ENCODE measurements around the gene MYBPHL. TPM values are rescaled to one million over a fixed set of nuclear protein-coding genes. Genes with fewer than 3 reads are reported as not detected.
"Not testable (repeated sequence)": the region's sequence is repeated elsewhere in the genome, so short reads cannot be mapped to it uniquely, and the experiment has no call there.

MYBPHL gene
- total and polyA plus RNA-seq, 4 donors: 0.34 to 3.3 (median 1.4) TPM

DNA sequence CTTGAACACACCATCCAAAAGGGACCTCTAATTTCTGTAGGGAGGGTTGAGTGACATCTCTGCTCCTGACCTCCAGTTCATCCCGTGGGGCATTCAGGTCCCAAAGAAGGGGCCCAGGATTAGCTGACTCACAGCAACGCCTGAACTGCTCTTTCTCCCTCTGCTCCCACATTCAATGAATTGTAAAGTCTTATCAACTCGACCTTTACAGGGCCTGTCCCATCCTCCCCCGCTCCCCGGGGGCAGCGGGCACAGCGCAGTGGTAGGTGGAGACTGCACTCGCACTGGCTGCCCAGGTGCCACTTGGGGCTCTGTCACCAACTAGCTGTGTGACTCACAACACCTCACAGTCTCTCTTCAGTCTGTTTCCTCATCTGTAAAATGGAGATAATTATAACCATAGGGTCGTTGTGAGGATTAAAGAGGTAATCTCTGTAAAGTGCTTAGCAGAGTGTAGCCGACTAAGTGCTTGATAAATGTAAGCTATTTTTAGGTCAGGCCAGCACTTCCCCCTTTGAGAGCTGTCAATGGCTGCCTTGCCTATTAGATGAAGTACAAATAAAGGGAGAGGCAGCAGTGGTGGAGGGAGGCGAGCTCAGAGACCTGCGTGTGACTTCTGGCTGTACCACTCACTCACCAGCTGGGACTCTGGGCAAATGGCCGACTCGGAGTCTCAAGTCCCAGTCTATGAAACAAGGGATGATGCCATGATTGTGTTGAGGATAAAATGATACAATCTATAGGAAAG lies 637 bp upstream of the MYBPHL start:
- peak overlapping the region in 1 of 2 donors; percentile 26 for H3K27ac ChIP-seq (ENCODE audit: low read depth in 1 of 2, low read length in 1 of 2)
- WGBS, 2 donors: 49 to 54% methylated on average over 14 of the region's 14 CpGs
- H3K36me3 ChIP-seq (ENCODE audit: control insufficient read depth in 4 of 4, insufficient read depth in 4 of 4, low read length in 4 of 4): peaks cover 0 to 7% (median 0%) of the 10 kb centered on the region in 4 donors
- ATAC-seq (ENCODE audit: insufficient read depth, low FRiP score): peak; percentile 77
- DNase-seq: peak; percentile 37 to 52 (median 41)
- H3K9me3 ChIP-seq (ENCODE audit: control insufficient read depth in 4 of 4, insufficient read depth in 3 of 4, low read length in 3 of 4): no peaks in the 10 kb centered on the region
- H3K27me3 ChIP-seq (ENCODE audit: control insufficient read depth in 3 of 3, insufficient read depth in 3 of 3, low read length in 2 of 3): no peaks in the 10 kb centered on the region
- no peak overlapping the region for H3K4me3 ChIP-seq
- TF ChIP-seq CTCF (IDR thresholded peaks at IDR 0.05; ENCODE audit: control extremely low read depth, extremely low read depth): no peak
- H3K4me1 ChIP-seq (ENCODE audit: control insufficient read depth in 5 of 5, insufficient read depth in 5 of 5, low read length in 5 of 5): peaks cover 4 to 33% (median 21%) of the 10 kb centered on the region in 5 donors
- H3K9ac ChIP-seq (ENCODE audit: insufficient read depth in 1 of 2, low read length in 2 of 2): no peak overlapping the region

- not testable (repeated sequence) for H3K9me3 ChIP-seq (ENCODE audit: control insufficient read depth in 4 of 4, insufficient read depth in 3 of 4, low read length in 3 of 4); ATAC-seq (ENCODE audit: insufficient read depth, low FRiP score); H3K4me3 ChIP-seq; H3K36me3 ChIP-seq (ENCODE audit: control insufficient read depth in 4 of 4, insufficient read depth in 4 of 4, low read length in 4 of 4); H3K27me3 ChIP-seq (ENCODE audit: control insufficient read depth in 3 of 3, insufficient read depth in 3 of 3, low read length in 2 of 3); H3K9ac ChIP-seq (ENCODE audit: insufficient read depth in 1 of 2, low read length in 2 of 2)
- 49 to 77% methylated on average over 10 of the region's 10 CpGs for WGBS, 2 donors
- H3K27ac ChIP-seq (ENCODE audit: low read depth in 1 of 2, low read length in 1 of 2): peak overlapping the region in 1 of 2 donors; percentile 37
- DNase-seq: peak; percentile 29 to 51 (median 38)
- peaks cover 4 to 33% (median 21%) of the 10 kb centered on the region in 5 donors for H3K4me1 ChIP-seq (ENCODE audit: control insufficient read depth in 5 of 5, insufficient read depth in 5 of 5, low read length in 5 of 5)
These were observed 820 bp downstream of the MYBPHL start for GRCh38 chr1:109305991-109306390.

DNA sequence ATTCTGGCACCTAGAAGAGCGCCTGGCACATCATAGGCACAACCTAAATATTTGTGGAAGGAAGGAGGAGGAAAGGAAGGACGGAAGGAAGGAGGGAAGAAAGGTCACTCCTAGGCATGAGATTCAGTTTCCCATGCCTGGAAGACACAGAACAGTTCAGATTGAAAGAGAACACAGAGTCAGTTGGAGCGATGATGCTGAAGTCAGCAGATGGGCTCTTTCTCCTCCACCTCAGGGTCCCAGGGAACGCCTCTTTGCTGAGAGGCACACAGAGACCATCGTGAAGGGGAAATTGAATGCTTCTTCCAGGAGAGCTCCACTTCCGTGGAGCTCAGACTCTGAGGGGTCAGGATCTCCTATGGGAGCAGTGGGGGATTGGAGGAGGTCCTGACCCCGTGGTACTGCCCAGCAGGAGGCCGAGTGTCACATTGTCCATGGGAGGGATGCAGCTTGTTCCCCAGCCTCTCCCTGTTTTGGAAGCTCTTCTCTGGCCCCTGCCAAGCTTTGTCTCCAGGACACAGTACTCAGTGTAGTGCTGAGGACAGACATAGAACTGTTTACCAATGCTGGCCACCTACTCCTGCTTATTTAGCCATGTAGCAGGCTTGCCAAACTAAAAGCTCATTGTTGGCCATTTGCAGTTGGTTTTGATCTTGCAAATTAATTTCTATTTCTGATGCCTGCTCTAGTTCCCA lies 2.4 kb downstream of the MYBPHL start:
- WGBS, 2 donors: 62 to 75% methylated on average over 8 of the region's 8 CpGs
- H3K9ac ChIP-seq (ENCODE audit: insufficient read depth in 1 of 2, low read length in 2 of 2): no peak overlapping the region
- TF ChIP-seq CTCF (IDR thresholded peaks at IDR 0.05; ENCODE audit: control extremely low read depth, extremely low read depth): no peak
- no peaks in the 10 kb centered on the region for H3K27me3 ChIP-seq (ENCODE audit: control insufficient read depth in 3 of 3, insufficient read depth in 3 of 3, low read length in 2 of 3)
- no peak overlapping the region for H3K4me3 ChIP-seq
- H3K36me3 ChIP-seq (ENCODE audit: control insufficient read depth in 4 of 4, insufficient read depth in 4 of 4, low read length in 4 of 4): no peaks in the 10 kb centered on the region
- no peak for ATAC-seq (ENCODE audit: insufficient read depth, low FRiP score)
- peak; percentile 75 to 91 (median 84) for DNase-seq
- H3K4me1 ChIP-seq (ENCODE audit: control insufficient read depth in 5 of 5, insufficient read depth in 5 of 5, low read length in 5 of 5): peaks cover 4 to 48% (median 30%) of the 10 kb centered on the region in 5 donors
- no peaks in the 10 kb centered on the region for H3K9me3 ChIP-seq (ENCODE audit: control insufficient read depth in 4 of 4, insufficient read depth in 3 of 4, low read length in 3 of 4)
- H3K27ac ChIP-seq (ENCODE audit: low read depth in 1 of 2, low read length in 1 of 2): peak overlapping the region in 1 of 2 donors; percentile 49

DNA sequence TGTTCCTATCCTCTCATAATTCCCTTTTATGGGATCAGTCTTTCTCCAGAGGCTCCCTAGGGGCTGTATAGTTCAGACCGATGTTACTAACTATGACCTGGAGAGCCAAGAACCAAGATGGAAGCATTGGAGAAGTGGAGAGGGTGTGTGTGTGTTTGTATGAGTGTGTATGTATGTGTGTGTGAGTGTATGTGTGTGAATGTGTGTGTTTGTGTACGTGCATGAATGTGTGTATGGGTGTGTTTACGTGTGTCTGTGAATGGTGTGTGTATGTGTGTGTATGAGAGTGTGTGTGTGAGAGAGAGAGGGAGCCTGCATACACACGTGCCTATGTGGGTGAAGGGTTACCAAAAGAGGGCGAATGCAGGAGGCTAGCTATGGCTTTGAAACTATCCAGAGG lies 4.9 kb downstream of the MYBPHL start:
- no peak overlapping the region for H3K4me3 ChIP-seq
- no peak for TF ChIP-seq CTCF (IDR thresholded peaks at IDR 0.05; ENCODE audit: control extremely low read depth, extremely low read depth)
- no peak overlapping the region for H3K27ac ChIP-seq (ENCODE audit: low read depth in 1 of 2, low read length in 1 of 2)
- ATAC-seq (ENCODE audit: insufficient read depth, low FRiP score) (no peak), DNase-seq (no peak)
- 88 to 90% methylated on average over 5 of the region's 5 CpGs for WGBS, 2 donors
- no peaks in the 10 kb centered on the region for H3K27me3 ChIP-seq (ENCODE audit: control insufficient read depth in 3 of 3, insufficient read depth in 3 of 3, low read length in 2 of 3)
- H3K36me3 ChIP-seq (ENCODE audit: control insufficient read depth in 4 of 4, insufficient read depth in 4 of 4, low read length in 4 of 4): no peaks in the 10 kb centered on the region
- H3K9ac ChIP-seq (ENCODE audit: insufficient read depth in 1 of 2, low read length in 2 of 2): no peak overlapping the region
- peaks cover 4 to 59% (median 43%) of the 10 kb centered on the region in 5 donors for H3K4me1 ChIP-seq (ENCODE audit: control insufficient read depth in 5 of 5, insufficient read depth in 5 of 5, low read length in 5 of 5)
- no peaks in the 10 kb centered on the region for H3K9me3 ChIP-seq (ENCODE audit: control insufficient read depth in 4 of 4, insufficient read depth in 3 of 4, low read length in 3 of 4)
